ENCODE results near the gene NYAP2. TPM values are rescaled to one million over a fixed set of nuclear protein-coding genes. Genes with fewer than 3 reads are reported as not detected.

Gene NYAP2
- total and polyA plus RNA-seq, 2 of the 4 experiments (the other 2 are of a cell fraction) = not detected

- no peak overlapping the region for H4K8ac ChIP-seq (ENCODE audit: low read depth in 2 of 2, low read length in 2 of 2)
- H3K9me1 ChIP-seq (ENCODE audit: insufficient read depth, low read length) = no peaks in the 10 kb centered on the region
- ATAC-seq (ENCODE audit: low read depth) = no peak
- H2AFZ ChIP-seq (replicated peaks; ENCODE audit: low read length, poor library complexity) = no peak overlapping the region
- no peak overlapping the region for H3K27ac ChIP-seq (ENCODE audit: insufficient read depth, low read length)
- dilution Hi-C loops (cut with HindIII; ENCODE audit: low sequenced_read_pairs, unreplicated experiment) (no loop called here), in situ Hi-C loops (cut with MboI; ENCODE audit: low sequenced_read_pairs) (no loop called here), intact Hi-C loops (cut with micrococcal nuclease) (no loop called here)
- ChIA-PET POLR2A (ENCODE audit: unreplicated experiment) (no interaction called here), CTCF (no interaction called here)
- no peak overlapping the region for H2BK5ac ChIP-seq (ENCODE audit: low read depth, low read length, poor library complexity, severe bottlenecking)
- 93% methylated on average over 5 of the region's 9 CpGs; no CpG with 5 or more reads in 1 of the 2 experiments for WGBS, 2 experiments (ENCODE audit: extremely low coverage in 2 of 2, insufficient read length in 1 of 2)
- H3K56ac ChIP-seq (ENCODE audit: extremely low read depth, insufficient read depth, low read length) = no peak overlapping the region
- H3K4me2 ChIP-seq (ENCODE audit: low read depth, low read length) = no peak overlapping the region
- H3K9me3 ChIP-seq (ENCODE audit: control insufficient read depth, insufficient read depth, low read length) = no peaks in the 10 kb centered on the region
- no peaks in the 10 kb centered on the region for H3K4me1 ChIP-seq (ENCODE audit: control insufficient read depth, insufficient read depth, low read length)
- no peaks in the 10 kb centered on the region for H3K36me3 ChIP-seq (ENCODE audit: control insufficient read depth, insufficient read depth, low read length)
- H4K20me1 ChIP-seq (ENCODE audit: insufficient read depth, low read length) = no peaks in the 10 kb centered on the region
- H2BK15ac ChIP-seq (ENCODE audit: low read depth, low read length) = no peak overlapping the region
- H2AK5ac ChIP-seq (ENCODE audit: low read depth, low read length) = no peak overlapping the region
- H3K79me1 ChIP-seq (ENCODE audit: low read depth in 1 of 2, low read length in 2 of 2) = no peaks in the 10 kb centered on the region
- no peak overlapping the region for H2BK120ac ChIP-seq (ENCODE audit: low read depth, low read length)
- no peak for DNase-seq
- no peak overlapping the region for H3K14ac ChIP-seq (replicated peaks; ENCODE audit: low read depth, low read length)
- H3K9ac ChIP-seq (ENCODE audit: low read depth, low read length) = no peak overlapping the region
- no peak overlapping the region for H3K23ac ChIP-seq (ENCODE audit: low read depth, low read length)
- no peak overlapping the region for H2BK20ac ChIP-seq (ENCODE audit: low read depth, low read length)
- no peak overlapping the region for H3K4me3 ChIP-seq (ENCODE audit: insufficient read depth, low read depth, low read length)
- no TSS peak for BruUV-seq (replicated peaks)
- no peak overlapping the region for H4K5ac ChIP-seq (ENCODE audit: low read depth, low read length)
- H2AK9ac ChIP-seq (replicated peaks; ENCODE audit: low read depth, low read length, poor library complexity) = no peak overlapping the region
- H4K91ac ChIP-seq (ENCODE audit: insufficient read depth, low read depth, low read length) = no peak overlapping the region
- H3K4ac ChIP-seq (ENCODE audit: low read depth, low read length) = no peak overlapping the region
- no peaks in the 10 kb centered on the region for H3K27me3 ChIP-seq (ENCODE audit: control insufficient read depth, insufficient read depth, low read length)
- no peak for TF ChIP-seq ELK1 (IDR thresholded peaks at IDR 0.05; ENCODE audit: borderline replicate concordance, low read depth, low read length)
- no peak for TF ChIP-seq RCOR1 (IDR thresholded peaks at IDR 0.05; ENCODE audit: insufficient replicate concordance, low read length)
- no peak for TF ChIP-seq CEBPB (IDR thresholded peaks at IDR 0.05; ENCODE audit: low read depth, low read length)
- TF ChIP-seq MAZ (IDR thresholded peaks at IDR 0.05; ENCODE audit: borderline replicate concordance, low read depth, low read length) = no peak
- no peak for TF ChIP-seq BHLHE40 (IDR thresholded peaks at IDR 0.05; ENCODE audit: low read depth, low read length)
- TF ChIP-seq RFX5 (IDR thresholded peaks at IDR 0.05; ENCODE audit: low read depth, low read length) = no peak
- no peak for TF ChIP-seq CHD1 (IDR thresholded peaks at IDR 0.05; ENCODE audit: low read depth, low read length)
- no peak for TF ChIP-seq MAFK (IDR thresholded peaks at IDR 0.05; ENCODE audit: low read depth, low read length)
- TF ChIP-seq FOS (IDR thresholded peaks at IDR 0.05; ENCODE audit: low read depth, low read length) = no peak
- TF ChIP-seq USF2 (IDR thresholded peaks at IDR 0.05; ENCODE audit: low read depth, low read length) = no peak
- no peak for TF ChIP-seq CTCF (conservative IDR thresholded peaks at IDR 0.05; ENCODE audit: low read depth, low read length)
- TF ChIP-seq POLR2A (IDR thresholded peaks at IDR 0.05; ENCODE audit: low read depth, low read length) = no peak
- TF ChIP-seq NFE2L2 (IDR thresholded peaks at IDR 0.05; ENCODE audit: low read depth, low read length) = no peak
- no peak for TF ChIP-seq SMC3 (IDR thresholded peaks at IDR 0.05; ENCODE audit: low read depth, low read length)
- no peak for TF ChIP-seq RAD21 (IDR thresholded peaks at IDR 0.05; ENCODE audit: low read length)
- TF ChIP-seq MXI1 (IDR thresholded peaks at IDR 0.05; ENCODE audit: borderline replicate concordance, low read depth, low read length) = no peak
- H3K18ac ChIP-seq (ENCODE audit: low read depth, low read length) = no peak overlapping the region
Observed at GRCh38 chr2:225466891-225467604, 67.5 kb downstream of the NYAP2 start.
